ENCODE data around the gene EIF3B.
A peak's percentile ranks its signal among the peaks of the same experiment; 100 is the strongest.
"Not testable (repeated sequence)": the region's sequence is repeated elsewhere in the genome, so short reads cannot be mapped to it uniquely, and the experiment has no call there.

The EIF3B gene

GRCh38 chr7:2403718-2404648 lies 49.4 kb downstream of the EIF3B start:
- DNase-seq = no peak

DNA sequence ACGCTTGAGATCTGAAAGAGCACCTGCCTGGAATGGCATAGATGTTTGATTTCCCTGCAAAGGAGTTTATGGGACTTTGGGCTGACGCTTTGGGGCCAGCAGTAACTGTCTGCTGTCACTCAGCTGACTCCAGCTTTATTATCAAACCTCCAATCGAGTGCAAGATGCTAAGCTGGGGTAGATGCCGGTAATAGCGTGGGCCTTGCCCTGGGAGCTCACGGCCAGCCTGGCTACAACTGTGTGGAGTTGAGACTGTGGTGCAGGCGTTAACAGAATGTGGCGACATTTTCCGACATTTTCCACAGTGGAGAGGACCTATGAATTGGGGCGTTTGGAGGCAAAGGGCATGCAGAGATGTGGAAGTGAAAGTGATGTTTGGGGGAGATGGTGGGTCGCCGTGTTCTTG lies 50.1 kb downstream of the EIF3B start:
- DNase-seq = no peak

DNA sequence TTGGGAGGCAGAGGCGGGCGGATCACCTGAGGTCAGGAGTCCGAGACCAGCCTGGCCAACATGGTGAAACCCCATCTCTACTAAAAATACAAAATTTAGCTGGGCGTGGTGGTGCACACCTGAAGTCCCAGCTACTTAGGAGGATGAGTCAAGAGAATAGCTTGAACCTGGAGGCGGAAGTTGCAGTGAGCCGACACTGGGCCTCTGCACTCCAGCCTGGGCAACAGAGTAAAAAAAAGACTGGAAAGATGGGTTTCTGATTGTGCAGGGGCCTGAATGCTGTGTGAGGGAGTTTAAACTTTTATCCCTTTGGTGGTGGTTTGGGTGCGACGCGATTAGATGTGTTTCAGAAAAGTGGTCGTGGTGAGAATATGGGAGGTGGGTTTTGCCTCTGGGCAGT lies 50.6 kb downstream of the EIF3B start:
- DNase-seq = no peak

DNA sequence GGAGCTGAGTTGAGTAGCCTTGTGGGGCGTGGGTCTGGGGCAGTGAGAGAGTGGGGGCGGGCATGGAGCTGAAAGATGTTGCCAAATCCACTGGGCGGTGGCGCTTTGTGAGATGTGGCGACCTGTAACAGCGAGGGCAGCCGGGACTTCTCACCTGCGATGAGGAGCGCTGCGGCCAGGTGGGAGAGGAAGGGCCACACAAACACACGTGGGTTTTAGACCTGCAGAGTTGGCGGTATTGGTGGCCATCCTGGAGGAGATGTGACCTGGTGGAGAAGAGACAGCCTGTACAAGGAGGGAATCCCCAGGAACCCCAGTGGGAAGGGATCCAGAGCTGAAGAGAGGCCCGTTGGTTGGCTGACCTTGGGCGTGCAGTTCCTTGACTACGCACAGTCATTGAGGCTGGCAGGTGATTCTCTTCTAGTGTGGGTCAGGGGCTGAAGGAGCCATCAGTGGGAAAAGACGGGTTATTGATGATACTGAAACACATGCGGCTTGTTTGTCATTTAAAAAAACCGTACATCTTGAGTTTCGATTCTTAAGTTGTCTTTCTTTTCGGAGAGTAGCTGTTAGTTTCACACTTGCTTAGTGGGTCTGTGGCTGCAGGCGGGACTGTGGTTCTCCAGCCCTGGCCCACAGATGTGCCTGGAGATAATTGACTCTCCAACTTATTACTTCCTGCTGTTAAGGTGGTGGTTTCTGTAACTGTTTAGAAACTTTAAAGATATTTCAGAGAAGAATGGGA lies 51.1 kb downstream of the EIF3B start:
- no peak for DNase-seq

GRCh38 chr7:2409745-2410414 lies 55.3 kb downstream of the EIF3B start:
- DNase-seq = no peak

GRCh38 chr7:2411049-2411448 lies 56.4 kb downstream of the EIF3B start:
- DNase-seq = no peak

GRCh38 chr7:2411815-2412586 lies 57.4 kb downstream of the EIF3B start:
- no peak for DNase-seq

DNA sequence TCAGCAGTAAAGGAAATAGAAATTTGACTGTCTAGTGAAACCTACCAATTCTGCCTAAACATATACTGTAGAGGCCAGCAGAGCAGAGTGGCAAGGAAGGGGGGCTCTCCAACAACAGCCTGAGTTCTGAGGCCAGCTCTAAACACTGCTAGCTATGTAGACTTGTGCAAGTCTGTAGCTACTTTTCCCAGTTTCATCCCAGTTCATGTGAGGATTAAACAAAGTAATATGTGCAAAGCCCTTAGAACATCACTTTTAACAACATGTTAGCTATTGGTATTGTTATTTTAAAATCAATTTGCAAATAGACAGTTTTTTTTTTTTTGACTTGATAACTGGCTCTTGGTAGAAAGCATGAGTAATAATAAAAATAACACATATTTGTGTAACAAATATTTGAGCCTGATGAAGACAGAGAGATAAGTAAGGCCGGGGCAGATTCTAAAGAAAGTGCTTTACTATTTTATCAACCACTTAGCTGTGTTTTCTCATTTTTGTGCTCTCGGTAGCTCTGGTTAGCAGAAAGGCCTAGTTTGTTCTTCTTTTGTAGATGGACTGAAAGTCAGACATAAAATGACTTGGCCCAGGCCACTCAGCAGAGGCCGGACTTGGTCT lies 58.1 kb downstream of the EIF3B start:
- no peak for DNase-seq

GRCh38 chr7:2416063-2416462 lies 61.4 kb downstream of the EIF3B start:
- no peak for DNase-seq

DNA sequence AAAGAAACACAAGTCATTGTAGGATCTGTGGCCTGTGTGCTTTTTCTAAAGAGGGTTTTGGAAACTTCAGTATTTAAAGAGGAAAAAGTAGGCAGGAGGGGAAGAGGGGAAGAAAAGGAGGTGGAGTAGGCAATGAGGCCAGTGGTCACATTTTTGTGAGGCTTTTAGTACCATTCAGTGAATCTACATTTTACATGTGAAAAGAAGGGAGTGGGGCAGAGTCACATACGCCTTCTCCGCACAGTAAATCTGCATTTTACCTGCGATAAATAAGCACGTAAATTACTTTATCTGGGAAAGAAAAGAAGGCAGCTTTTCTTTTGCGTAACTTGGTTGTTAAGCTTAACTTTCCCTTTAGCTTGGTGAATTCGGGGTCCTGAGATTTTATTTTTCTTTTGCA lies 62.0 kb downstream of the EIF3B start:
- DNase-seq = no peak

- not testable (repeated sequence) for DNase-seq
Observed at GRCh38 chr7:2417178-2417577, 62.6 kb downstream of the EIF3B start.

DNA sequence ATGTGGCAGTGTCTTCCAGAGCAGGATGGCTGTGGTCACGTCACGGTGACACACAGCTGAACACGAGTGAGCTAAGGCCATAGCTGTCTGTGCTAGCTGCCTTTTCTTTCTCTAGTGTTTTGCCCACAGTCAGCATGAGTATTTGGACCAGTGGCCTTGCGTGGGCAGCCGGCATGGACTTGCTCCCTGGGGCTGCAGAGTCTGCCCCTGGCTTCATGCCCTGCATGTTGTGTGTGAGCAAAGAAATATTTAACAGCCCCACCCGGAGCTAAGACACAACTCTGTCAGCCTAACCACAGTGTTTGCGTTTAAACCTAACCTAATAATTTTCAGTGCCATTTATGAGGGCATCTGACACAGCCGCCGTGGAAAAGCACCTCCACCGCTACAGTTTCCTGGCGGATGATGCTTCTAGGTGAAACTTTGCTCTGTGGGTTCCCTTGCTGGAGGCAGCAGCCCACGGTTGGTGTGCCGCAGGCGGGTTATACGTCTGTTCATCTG lies 63.4 kb downstream of the EIF3B start:
- DNase-seq = peak; percentile 31 to 64

GRCh38 chr7:2420216-2420933 lies 65.7 kb downstream of the EIF3B start:
- no peak for DNase-seq

DNA sequence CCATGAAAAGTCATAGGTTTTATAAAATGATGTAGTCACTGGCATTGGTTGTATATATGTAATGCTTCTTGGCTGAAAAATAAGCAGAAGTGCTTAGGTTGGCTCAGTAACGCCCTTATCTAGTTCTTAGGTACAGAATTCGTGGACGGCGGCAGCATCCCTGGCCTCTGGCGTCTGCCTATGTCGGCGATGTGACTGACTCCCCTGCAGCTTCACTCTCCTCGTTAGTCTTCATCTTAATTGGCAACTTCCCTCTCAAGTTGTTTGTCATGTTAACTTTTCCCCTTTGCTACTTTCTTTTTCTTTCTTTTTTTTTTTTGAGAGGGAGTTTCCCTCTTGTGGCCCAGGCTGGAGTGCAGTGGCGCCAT lies 67.3 kb downstream of the EIF3B start:
- no peak for DNase-seq

GRCh38 chr7:2425749-2426148 lies 71.1 kb downstream of the EIF3B start:
- no peak for DNase-seq
